Left lung (tissue), 10 donors: ENCODE measurements around the gene FAM168A. TPM values are rescaled to one million over a fixed set of nuclear protein-coding genes. Genes with fewer than 3 reads are reported as not detected.

Experiments
- ATAC-seq: fragments of 200-7000 bp; cut with Tn5 transposase; one replicate; pipeline ENCODE4 v1.9.1; 2020; ENCODE audit warnings: moderate library complexity
- DNase-seq, 4 donors: peaks; one replicate each; pipeline ENCODE4 v3.0.0-alpha.2; 2013 to 2020
- H3K27ac ChIP-seq, 2 donors: fragments of 200-600 bp; sonication (generic) in 1 of 2; one replicate each; pipeline versions ENCODE4 v1.5.0 to v1.8.0; 2020 to 2021
- H3K27me3 ChIP-seq, 2 donors: fragments of 200-600 bp; sonication (generic) in 1 of 2; one replicate each; pipeline versions ENCODE4 v1.5.0 to v1.8.0; 2020 to 2021
- H3K36me3 ChIP-seq, 2 donors: fragments of 200-600 bp; sonication (generic) in 1 of 2; one replicate each; pipeline versions ENCODE4 v1.5.0 to v1.8.0; 2020 to 2021
- H3K4me1 ChIP-seq, 2 donors: fragments of 200-600 bp; one replicate each; pipeline ENCODE4 v1.8.0; 2021
- H3K4me3 ChIP-seq, 2 donors: fragments of 200-600 bp; sonication (generic) in 1 of 2; one replicate each; pipeline versions ENCODE4 v1.5.0 to v1.8.0; 2020 to 2021; ENCODE audit warnings: mild to moderate bottlenecking in 1 of 2
- H3K9me3 ChIP-seq, 2 donors: fragments of 200-600 bp; sonication (generic) in 1 of 2; one replicate each; pipeline versions ENCODE4 v1.5.0 to v1.8.0; 2020 to 2021
- intact Hi-C, 2 donors: fragments of 100-400 bp; cut with DNase I; formaldehyde crosslinking; loops; one replicate each; pipeline versions ENCODE4 v1.11.2 to v1.14.2; 2022
- polyA plus RNA-seq, 6 donors: library from polyadenylated mRNA; unstranded; fragments of 120-200 nt; gene quantifications; one replicate each; pipeline ENCODE4 v1.2.1, GENCODE V29; 2013; ENCODE audit not compliant: insufficient read length in 6 of 6
- total RNA-seq, 2 donors: library from RNA; stranded (reverse); fragmentation: NEBNext Ultra II Directional; extraction: Animal tissue kit (Norgen Biotek cat#: 25700); gene quantifications; one replicate each; pipeline ENCODE4 v1.2.1, GENCODE V29; 2021
- TF ChIP-seq, protein P1 (sequence below), 2 donors: fragments of 200-600 bp; sonication (generic) in 1 of 2; IDR thresholded peaks; one replicate each; pipeline versions ENCODE4 v1.5.0 to v1.8.0; 2021; ENCODE audit warnings: antibody characterized with exemption in 2 of 2
- donor health status: DM: no; HTN: yes; CAD: no.
- donor health status: DM: no; HTN: no; CAD: no.

FAM168A gene
- total and polyA plus RNA-seq, 8 donors = 28.2 to 43.9 (median 41.6) TPM

DNA sequence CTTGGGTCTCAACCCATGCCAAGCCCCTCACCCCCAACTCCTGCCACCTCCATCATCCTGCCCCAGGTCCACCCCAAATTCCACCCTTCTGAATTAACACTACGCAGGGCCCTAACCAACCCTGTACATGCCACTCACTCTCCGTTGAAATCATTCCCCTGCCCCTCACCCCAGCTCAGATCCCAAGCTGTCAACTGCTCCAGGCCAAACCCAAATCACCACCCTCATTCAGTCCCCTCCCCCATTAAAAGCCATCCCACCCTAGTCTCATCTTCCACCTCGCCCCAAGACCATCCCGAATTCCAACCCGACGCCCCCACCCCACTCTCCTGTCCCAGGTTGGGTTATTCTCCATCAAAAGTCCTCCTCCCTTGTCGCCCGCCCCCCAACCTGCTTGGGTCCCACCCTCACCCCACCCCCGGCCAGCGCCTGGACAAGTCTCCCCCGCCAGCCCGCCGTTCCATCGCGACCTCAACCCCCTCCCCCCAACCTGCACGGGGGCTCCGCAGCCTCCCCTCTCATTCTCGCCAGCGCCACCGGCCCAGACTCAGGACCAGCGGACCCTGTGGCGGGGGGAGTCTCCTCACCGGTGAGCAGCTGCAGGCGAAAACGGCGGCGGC, 466 bp downstream of the FAM168A start:
- Histone ChIP-seq H3K36me3 (no peaks in the 10 kb centered on the region), H3K27me3 (no peaks in the 10 kb centered on the region), H3K9me3 (no peaks in the 10 kb centered on the region), H3K27ac (peak overlapping the region; percentile 82 to 85), H3K4me1 (peaks cover 6 to 23% of the 10 kb centered on the region in 2 donors), H3K4me3 (peak overlapping the region; percentile 60 to 89)
- no peak for ATAC-seq
- intact Hi-C loops = no loop called here
- TF ChIP-seq, protein P1, sequence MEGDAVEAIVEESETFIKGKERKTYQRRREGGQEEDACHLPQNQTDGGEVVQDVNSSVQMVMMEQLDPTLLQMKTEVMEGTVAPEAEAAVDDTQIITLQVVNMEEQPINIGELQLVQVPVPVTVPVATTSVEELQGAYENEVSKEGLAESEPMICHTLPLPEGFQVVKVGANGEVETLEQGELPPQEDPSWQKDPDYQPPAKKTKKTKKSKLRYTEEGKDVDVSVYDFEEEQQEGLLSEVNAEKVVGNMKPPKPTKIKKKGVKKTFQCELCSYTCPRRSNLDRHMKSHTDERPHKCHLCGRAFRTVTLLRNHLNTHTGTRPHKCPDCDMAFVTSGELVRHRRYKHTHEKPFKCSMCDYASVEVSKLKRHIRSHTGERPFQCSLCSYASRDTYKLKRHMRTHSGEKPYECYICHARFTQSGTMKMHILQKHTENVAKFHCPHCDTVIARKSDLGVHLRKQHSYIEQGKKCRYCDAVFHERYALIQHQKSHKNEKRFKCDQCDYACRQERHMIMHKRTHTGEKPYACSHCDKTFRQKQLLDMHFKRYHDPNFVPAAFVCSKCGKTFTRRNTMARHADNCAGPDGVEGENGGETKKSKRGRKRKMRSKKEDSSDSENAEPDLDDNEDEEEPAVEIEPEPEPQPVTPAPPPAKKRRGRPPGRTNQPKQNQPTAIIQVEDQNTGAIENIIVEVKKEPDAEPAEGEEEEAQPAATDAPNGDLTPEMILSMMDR (IDR thresholded peaks at IDR 0.05) = no peak
- DNase-seq = peak in 1 of 4 donors; percentile 5

DNA sequence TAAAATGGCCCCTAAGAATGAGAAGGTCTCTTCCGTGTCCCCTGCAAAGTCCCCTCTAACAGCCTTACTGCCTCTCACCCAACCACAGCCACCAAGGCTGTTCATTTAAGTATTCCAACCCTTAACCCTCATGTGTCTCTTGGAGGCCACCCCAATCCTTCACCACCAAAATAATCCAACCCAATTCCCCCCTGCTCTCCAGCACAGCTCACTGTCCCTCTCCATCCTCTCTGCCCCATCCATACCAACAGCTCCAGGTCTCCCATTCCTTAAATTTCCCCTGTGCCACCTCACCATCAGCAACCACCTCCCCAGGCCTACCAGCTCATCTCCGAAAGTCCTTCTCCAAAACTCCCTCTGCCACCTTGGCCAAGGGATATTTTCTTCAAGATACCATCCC, 1.4 kb downstream of the FAM168A start:
- Histone ChIP-seq H3K9me3 (no peaks in the 10 kb centered on the region), H3K36me3 (no peaks in the 10 kb centered on the region), H3K4me1 (peaks cover 6 to 23% of the 10 kb centered on the region in 2 donors), H3K27me3 (no peaks in the 10 kb centered on the region), H3K4me3 (peak overlapping the region in 1 of 2 donors; percentile 60), H3K27ac (no peak overlapping the region)
- intact Hi-C loops = no loop called here
- ATAC-seq (no peak), DNase-seq (no peak)
- TF ChIP-seq, protein P1 (IDR thresholded peaks at IDR 0.05) = no peak

DNA sequence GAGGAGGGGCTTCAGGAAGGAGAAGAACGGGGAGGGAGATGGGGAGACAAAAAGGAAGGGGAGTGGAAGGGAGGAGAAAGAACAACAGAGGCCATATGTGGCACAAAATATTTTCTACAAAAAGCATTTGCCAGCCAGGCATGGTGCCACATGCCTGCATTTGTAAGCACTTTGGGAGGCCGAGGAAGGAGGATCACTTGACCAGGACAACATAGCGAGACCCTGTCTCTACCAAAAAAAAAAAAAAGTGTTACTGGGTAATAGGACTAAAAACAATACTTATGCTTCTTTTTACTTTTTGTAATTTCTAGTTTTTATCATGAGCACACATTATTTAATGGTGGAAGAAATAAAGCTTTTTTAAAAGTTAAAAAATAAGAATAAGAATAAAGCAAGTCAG, 5.3 kb downstream of the FAM168A start:
- intact Hi-C loops = no loop called here
- H3K27ac ChIP-seq = no peak overlapping the region
- DNase-seq (no peak), ATAC-seq (no peak)
- no peaks in the 10 kb centered on the region for H3K36me3 ChIP-seq
- no peak overlapping the region for H3K4me3 ChIP-seq
- H3K27me3 ChIP-seq = no peaks in the 10 kb centered on the region
- no peaks in the 10 kb centered on the region for H3K9me3 ChIP-seq
- TF ChIP-seq, protein P1 (IDR thresholded peaks at IDR 0.05) = no peak
- peaks cover 6 to 15% of the 10 kb centered on the region in 2 donors for H3K4me1 ChIP-seq

- H3K27me3 ChIP-seq = no peaks in the 10 kb centered on the region
- intact Hi-C loops = no loop called here
- ATAC-seq (no peak), DNase-seq (no peak)
- TF ChIP-seq, protein P1 (IDR thresholded peaks at IDR 0.05) = no peak
- H3K4me3 ChIP-seq = no peak overlapping the region
- H3K4me1 ChIP-seq = peaks cover under 1 to 9% of the 10 kb centered on the region in 2 donors
- H3K27ac ChIP-seq = no peak overlapping the region
- H3K9me3 ChIP-seq = no peaks in the 10 kb centered on the region
- H3K36me3 ChIP-seq = no peaks in the 10 kb centered on the region
Measured at GRCh38 chr11:73591743-73592142, 6.2 kb downstream of the FAM168A start.

- H3K27me3 ChIP-seq = no peaks in the 10 kb centered on the region
- H3K4me3 ChIP-seq = no peak overlapping the region
- H3K9me3 ChIP-seq = no peaks in the 10 kb centered on the region
- intact Hi-C loops = no loop called here
- ATAC-seq = no peak
- no peaks in the 10 kb centered on the region for H3K36me3 ChIP-seq
- no peak overlapping the region for H3K27ac ChIP-seq
- peaks cover 0 to 1% of the 10 kb centered on the region in 2 donors for H3K4me1 ChIP-seq
- TF ChIP-seq, protein P1 (IDR thresholded peaks at IDR 0.05) = no peak
- no peak for DNase-seq
Measured at GRCh38 chr11:73590991-73591390, 6.9 kb downstream of the FAM168A start.
